ENCODE measurements around the gene SPR. TPM values are rescaled to one million over a fixed set of nuclear protein-coding genes. Genes with fewer than 3 reads are reported as not detected.
A peak's percentile ranks its signal among the peaks of the same experiment; 100 is the strongest.

SPR gene
- total and polyA plus RNA-seq, 2 of the 13 experiments (the other 11 are each of a cell fraction or from before 2014, with no cell fraction given) = 34.0 to 96.0 TPM

- Histone ChIP-seq H3K4me1 (ENCODE audit: insufficient read depth, low read length) (peaks cover 9% of the 10 kb centered on the region; the same call in 1 of the 2 replicates), H3K9ac (ENCODE audit: insufficient read depth, low read depth, low read length) (no peak overlapping the region), H3K27ac (ENCODE audit: extremely low read length, insufficient read depth, low read length) (no peak overlapping the region), H2AFZ (ENCODE audit: low read length) (no peak overlapping the region), H3K4me3 (replicated peaks in 1 of 3; ENCODE audit: insufficient read depth in 1 of 3, low read depth in 2 of 3, low read length in 3 of 3) (no peak overlapping the region), H3K9me3 (ENCODE audit: low read length) (no peaks in the 10 kb centered on the region), H3K36me3 (replicated peaks in 1 of 2; ENCODE audit: control insufficient read depth in 1 of 2, insufficient read depth in 2 of 2, low read length in 2 of 2) (no peaks in the 10 kb centered on the region), H3K79me2 (ENCODE audit: insufficient read depth, low read length) (no peaks in the 10 kb centered on the region), H3K27me3 (ENCODE audit: control insufficient read depth in 1 of 2, insufficient read depth in 2 of 2, low read length in 2 of 2) (peaks cover 0 to 10% of the 10 kb centered on the region in 2 experiments; a peak in 2 of 5 replicates), H3K4me2 (ENCODE audit: low read depth, low read length) (no peak overlapping the region), H4K20me1 (ENCODE audit: insufficient read depth, low read length) (no peaks in the 10 kb centered on the region; the same call in 1 of the 2 replicates)
- ATAC-seq (peak; percentile 82), DNase-seq (ENCODE audit: low spot score) (peak; percentile 73), FAIRE-seq (peak; percentile 92)
- WGBS (ENCODE audit: low lambda C conversion rate) = 55% methylated on average over 14 of the region's 14 CpGs
- in situ Hi-C loops (cut with HindIII; ENCODE audit: extremely low pct_ligation_motif_present, low pct_unique_long_range_greater_than_20kb) = loop anchor here (5.0 kb wide), 1 partner anchor 43 kb away; no protein-coding TSS in a partner anchor
- CTCF ChIA-PET (ENCODE audit: low intra/inter-chr PET ratio, low total read pairs) = interaction anchor here (0.6 to 4.9 kb wide), 3 partner anchors 41 to 72 kb away, joined by 3 to 67 read pairs (median 3); no protein-coding TSS in a partner anchor
- intact Hi-C loops (cut with micrococcal nuclease; ENCODE audit: unreplicated experiment) = loop anchor here (1.0 kb wide), 1 partner anchor 42 kb away; no protein-coding TSS in a partner anchor
- no TSS peak for BruUV-seq (replicated peaks)
- POLR2A ChIA-PET = interaction anchor here (1.2 kb wide), 1 partner anchor 16 kb away, joined by 4 read pairs; no protein-coding TSS in a partner anchor
- TF ChIP-seq ZNF567 (CRISPR knock-in tag; IDR thresholded peaks at IDR 0.05; ENCODE audit: borderline replicate concordance) (no peak), RFX5 (IDR thresholded peaks at IDR 0.05; ENCODE audit: low read depth, low read length) (0 out of 2 replicates have a peak, but pooled peaks have one; percentile 17), NR2F2 (IDR thresholded peaks at IDR 0.05; ENCODE audit: borderline replicate concordance, low read depth) (no peak), DNMT3B (CRISPR knock-in tag; conservative IDR thresholded peaks at IDR 0.05) (no peak), ZNF282 (IDR thresholded peaks at IDR 0.05; ENCODE audit: partially characterized antibody) (no peak), ETV5 (CRISPR knock-in tag; IDR thresholded peaks at IDR 0.05; ENCODE audit: borderline replicate concordance) (peak; percentile 83; the same call in 1 of the 2 replicates), ZNF30 (CRISPR knock-in tag; IDR thresholded peaks at IDR 0.05) (no peak), ZBTB42 (CRISPR knock-in tag; IDR thresholded peaks at IDR 0.05) (no peak), PRMT3 (CRISPR knock-in tag; IDR thresholded peaks at IDR 0.05; ENCODE audit: borderline replicate concordance, low read depth) (no peak), KDM1A (CRISPR knock-in tag; IDR thresholded peaks at IDR 0.05) (no peak), ZKSCAN1 (IDR thresholded peaks at IDR 0.05; ENCODE audit: low read length) (no peak), FUBP1 (CRISPR knock-in tag; IDR thresholded peaks at IDR 0.05; ENCODE audit: borderline replicate concordance) (no peak)
- TF ChIP-seq, protein P1, sequence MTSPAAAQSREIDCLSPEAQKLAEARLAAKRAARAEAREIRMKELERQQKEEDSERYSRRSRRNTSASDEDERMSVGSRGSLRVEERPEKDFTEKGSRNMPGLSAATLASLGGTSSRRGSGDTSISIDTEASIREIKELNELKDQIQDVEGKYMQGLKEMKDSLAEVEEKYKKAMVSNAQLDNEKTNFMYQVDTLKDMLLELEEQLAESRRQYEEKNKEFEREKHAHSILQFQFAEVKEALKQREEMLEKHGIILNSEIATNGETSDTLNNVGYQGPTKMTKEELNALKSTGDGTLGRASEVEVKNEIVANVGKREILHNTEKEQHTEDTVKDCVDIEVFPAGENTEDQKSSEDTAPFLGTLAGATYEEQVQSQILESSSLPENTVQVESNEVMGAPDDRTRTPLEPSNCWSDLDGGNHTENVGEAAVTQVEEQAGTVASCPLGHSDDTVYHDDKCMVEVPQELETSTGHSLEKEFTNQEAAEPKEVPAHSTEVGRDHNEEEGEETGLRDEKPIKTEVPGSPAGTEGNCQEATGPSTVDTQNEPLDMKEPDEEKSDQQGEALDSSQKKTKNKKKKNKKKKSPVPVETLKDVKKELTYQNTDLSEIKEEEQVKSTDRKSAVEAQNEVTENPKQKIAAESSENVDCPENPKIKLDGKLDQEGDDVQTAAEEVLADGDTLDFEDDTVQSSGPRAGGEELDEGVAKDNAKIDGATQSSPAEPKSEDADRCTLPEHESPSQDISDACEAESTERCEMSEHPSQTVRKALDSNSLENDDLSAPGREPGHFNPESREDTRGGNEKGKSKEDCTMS (CRISPR knock-in tag; conservative IDR thresholded peaks at IDR 0.05) = no peak
- TF ChIP-seq, protein P2, sequence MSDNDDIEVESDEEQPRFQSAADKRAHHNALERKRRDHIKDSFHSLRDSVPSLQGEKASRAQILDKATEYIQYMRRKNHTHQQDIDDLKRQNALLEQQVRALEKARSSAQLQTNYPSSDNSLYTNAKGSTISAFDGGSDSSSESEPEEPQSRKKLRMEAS (IDR thresholded peaks at IDR 0.05) = peak; percentile 52; the same call in 1 of the 2 replicates
- TF ChIP-seq, protein P3, sequence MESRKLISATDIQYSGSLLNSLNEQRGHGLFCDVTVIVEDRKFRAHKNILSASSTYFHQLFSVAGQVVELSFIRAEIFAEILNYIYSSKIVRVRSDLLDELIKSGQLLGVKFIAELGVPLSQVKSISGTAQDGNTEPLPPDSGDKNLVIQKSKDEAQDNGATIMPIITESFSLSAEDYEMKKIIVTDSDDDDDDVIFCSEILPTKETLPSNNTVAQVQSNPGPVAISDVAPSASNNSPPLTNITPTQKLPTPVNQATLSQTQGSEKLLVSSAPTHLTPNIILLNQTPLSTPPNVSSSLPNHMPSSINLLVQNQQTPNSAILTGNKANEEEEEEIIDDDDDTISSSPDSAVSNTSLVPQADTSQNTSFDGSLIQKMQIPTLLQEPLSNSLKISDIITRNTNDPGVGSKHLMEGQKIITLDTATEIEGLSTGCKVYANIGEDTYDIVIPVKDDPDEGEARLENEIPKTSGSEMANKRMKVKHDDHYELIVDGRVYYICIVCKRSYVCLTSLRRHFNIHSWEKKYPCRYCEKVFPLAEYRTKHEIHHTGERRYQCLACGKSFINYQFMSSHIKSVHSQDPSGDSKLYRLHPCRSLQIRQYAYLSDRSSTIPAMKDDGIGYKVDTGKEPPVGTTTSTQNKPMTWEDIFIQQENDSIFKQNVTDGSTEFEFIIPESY (CRISPR knock-in tag; IDR thresholded peaks at IDR 0.05) = peak; percentile 61
These were observed 47.7 kb downstream of the SPR start for GRCh38 chr2:72934683-72935610.
